WTC11 (cell line): Measurements from ENCODE around the gene JAKMIP1.

Source experiments
- SP1 ChIP-seq: sonication (generic); formaldehyde crosslinking; conservative IDR thresholded peaks from 2 replicates; pipeline ENCODE4 v1.8.1; 2022; ENCODE audit warnings: missing genetic modification reagents
- TEAD1 ChIP-seq: sonication (generic); formaldehyde crosslinking; IDR thresholded peaks from 2 replicates; pipeline ENCODE4 v1.8.0; 2022; ENCODE audit warnings: mild to moderate bottlenecking, missing genetic modification reagents
- TP53 ChIP-seq: sonication (generic); formaldehyde crosslinking; IDR thresholded peaks from 2 replicates; pipeline ENCODE4 v1.8.1; 2023; ENCODE audit warnings: mild to moderate bottlenecking, missing genetic modification reagents
- TF ChIP-seq, protein P1 (sequence below): fragments of 200-600 bp; IDR thresholded peaks from 2 replicates; pipeline ENCODE4 v1.8.0; 2022; ENCODE audit warnings: antibody characterized with exemption
- TF ChIP-seq, protein P2 (sequence below): sonication (generic); formaldehyde crosslinking; IDR thresholded peaks from 2 replicates; pipeline ENCODE4 v1.8.1; 2022; ENCODE audit warnings: mild to moderate bottlenecking, missing genetic modification reagents, moderate library complexity, borderline replicate concordance
- TF ChIP-seq, protein P3 (sequence below): sonication (generic); formaldehyde crosslinking; IDR thresholded peaks from 2 replicates; pipeline ENCODE4 v1.8.0; 2022; ENCODE audit warnings: mild to moderate bottlenecking, missing genetic modification reagents
- TF ChIP-seq, protein P4 (sequence below): sonication (generic); formaldehyde crosslinking; IDR thresholded peaks from 2 replicates; pipeline ENCODE4 v1.8.1; 2023; ENCODE audit warnings: mild to moderate bottlenecking, missing genetic modification reagents, borderline replicate concordance

DNA sequence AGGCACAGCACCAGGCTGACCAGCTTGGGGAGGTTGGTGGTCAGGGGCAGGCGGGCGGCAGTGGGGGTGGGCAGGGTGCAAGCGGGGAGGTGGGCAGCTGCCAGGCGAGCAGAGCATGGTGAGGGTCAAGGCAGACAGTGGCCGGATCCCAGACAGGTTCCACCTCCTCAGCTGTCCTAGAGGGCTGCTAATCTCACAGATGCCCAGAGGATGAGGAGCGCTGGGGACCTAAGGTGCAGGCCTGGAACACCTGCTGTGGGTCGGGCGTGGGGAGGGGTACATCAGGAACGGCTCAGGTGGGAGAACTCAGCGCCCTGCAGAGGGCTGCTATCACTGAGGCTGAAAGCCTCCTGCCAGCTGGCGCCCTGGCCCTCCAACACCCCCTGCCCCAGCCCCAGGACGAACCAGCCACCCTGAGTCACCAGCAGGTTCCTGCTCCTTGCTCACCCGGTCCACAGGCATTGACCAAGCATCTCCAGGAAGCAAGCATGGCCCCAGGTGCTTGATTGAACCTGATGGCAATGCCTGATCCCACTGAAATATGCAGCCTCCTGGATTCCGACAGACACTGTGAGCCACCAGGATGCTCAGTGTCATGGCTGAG is 153.7 kb downstream of the JAKMIP1 start:
- no peak for TF ChIP-seq TEAD1 (CRISPR knock-in tag)
- TF ChIP-seq SP1 (CRISPR knock-in tag) = no peak
- TF ChIP-seq, protein P1, sequence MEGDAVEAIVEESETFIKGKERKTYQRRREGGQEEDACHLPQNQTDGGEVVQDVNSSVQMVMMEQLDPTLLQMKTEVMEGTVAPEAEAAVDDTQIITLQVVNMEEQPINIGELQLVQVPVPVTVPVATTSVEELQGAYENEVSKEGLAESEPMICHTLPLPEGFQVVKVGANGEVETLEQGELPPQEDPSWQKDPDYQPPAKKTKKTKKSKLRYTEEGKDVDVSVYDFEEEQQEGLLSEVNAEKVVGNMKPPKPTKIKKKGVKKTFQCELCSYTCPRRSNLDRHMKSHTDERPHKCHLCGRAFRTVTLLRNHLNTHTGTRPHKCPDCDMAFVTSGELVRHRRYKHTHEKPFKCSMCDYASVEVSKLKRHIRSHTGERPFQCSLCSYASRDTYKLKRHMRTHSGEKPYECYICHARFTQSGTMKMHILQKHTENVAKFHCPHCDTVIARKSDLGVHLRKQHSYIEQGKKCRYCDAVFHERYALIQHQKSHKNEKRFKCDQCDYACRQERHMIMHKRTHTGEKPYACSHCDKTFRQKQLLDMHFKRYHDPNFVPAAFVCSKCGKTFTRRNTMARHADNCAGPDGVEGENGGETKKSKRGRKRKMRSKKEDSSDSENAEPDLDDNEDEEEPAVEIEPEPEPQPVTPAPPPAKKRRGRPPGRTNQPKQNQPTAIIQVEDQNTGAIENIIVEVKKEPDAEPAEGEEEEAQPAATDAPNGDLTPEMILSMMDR = no peak
- TF ChIP-seq TP53 (CRISPR knock-in tag) = no peak
- TF ChIP-seq, protein P2, sequence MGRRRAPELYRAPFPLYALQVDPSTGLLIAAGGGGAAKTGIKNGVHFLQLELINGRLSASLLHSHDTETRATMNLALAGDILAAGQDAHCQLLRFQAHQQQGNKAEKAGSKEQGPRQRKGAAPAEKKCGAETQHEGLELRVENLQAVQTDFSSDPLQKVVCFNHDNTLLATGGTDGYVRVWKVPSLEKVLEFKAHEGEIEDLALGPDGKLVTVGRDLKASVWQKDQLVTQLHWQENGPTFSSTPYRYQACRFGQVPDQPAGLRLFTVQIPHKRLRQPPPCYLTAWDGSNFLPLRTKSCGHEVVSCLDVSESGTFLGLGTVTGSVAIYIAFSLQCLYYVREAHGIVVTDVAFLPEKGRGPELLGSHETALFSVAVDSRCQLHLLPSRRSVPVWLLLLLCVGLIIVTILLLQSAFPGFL = no peak
- TF ChIP-seq, protein P3, sequence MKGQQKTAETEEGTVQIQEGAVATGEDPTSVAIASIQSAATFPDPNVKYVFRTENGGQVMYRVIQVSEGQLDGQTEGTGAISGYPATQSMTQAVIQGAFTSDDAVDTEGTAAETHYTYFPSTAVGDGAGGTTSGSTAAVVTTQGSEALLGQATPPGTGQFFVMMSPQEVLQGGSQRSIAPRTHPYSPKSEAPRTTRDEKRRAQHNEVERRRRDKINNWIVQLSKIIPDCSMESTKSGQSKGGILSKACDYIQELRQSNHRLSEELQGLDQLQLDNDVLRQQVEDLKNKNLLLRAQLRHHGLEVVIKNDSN = no peak
- TF ChIP-seq, protein P4, sequence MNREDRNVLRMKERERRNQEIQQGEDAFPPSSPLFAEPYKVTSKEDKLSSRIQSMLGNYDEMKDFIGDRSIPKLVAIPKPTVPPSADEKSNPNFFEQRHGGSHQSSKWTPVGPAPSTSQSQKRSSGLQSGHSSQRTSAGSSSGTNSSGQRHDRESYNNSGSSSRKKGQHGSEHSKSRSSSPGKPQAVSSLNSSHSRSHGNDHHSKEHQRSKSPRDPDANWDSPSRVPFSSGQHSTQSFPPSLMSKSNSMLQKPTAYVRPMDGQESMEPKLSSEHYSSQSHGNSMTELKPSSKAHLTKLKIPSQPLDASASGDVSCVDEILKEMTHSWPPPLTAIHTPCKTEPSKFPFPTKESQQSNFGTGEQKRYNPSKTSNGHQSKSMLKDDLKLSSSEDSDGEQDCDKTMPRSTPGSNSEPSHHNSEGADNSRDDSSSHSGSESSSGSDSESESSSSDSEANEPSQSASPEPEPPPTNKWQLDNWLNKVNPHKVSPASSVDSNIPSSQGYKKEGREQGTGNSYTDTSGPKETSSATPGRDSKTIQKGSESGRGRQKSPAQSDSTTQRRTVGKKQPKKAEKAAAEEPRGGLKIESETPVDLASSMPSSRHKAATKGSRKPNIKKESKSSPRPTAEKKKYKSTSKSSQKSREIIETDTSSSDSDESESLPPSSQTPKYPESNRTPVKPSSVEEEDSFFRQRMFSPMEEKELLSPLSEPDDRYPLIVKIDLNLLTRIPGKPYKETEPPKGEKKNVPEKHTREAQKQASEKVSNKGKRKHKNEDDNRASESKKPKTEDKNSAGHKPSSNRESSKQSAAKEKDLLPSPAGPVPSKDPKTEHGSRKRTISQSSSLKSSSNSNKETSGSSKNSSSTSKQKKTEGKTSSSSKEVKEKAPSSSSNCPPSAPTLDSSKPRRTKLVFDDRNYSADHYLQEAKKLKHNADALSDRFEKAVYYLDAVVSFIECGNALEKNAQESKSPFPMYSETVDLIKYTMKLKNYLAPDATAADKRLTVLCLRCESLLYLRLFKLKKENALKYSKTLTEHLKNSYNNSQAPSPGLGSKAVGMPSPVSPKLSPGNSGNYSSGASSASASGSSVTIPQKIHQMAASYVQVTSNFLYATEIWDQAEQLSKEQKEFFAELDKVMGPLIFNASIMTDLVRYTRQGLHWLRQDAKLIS (CRISPR knock-in tag) = no peak
